HL-60 (cell line): ENCODE data around the gene RNASEH2C.
"Not testable (repeated sequence)": the region's sequence is repeated elsewhere in the genome, so short reads cannot be mapped to it uniquely, and the experiment has no call there.

ENCODE experiments used
- CTCF ChIP-seq: IDR thresholded peaks from one replicate; pipeline ENCODE4 v1.5.1; 2011; ENCODE audit warnings: low read length, control low read depth, inconsistent platforms; ENCODE audit not compliant: insufficient read depth
- GABPA ChIP-seq: IDR thresholded peaks from 2 replicates; pipeline ENCODE4 v1.6.1; 2012; ENCODE audit warnings: low read depth
- POLR2AphosphoS5 ChIP-seq: IDR thresholded peaks from 2 replicates; pipeline ENCODE4 v1.6.1; 2012; ENCODE audit warnings: low read depth
- REST ChIP-seq: IDR thresholded peaks from 2 replicates; pipeline ENCODE4 v1.6.1; 2012; ENCODE audit warnings: low read depth; ENCODE audit not compliant: insufficient replicate concordance
- SPI1 ChIP-seq: IDR thresholded peaks from 2 replicates; pipeline ENCODE4 v1.6.1; 2012; ENCODE audit warnings: low read depth, mild to moderate bottlenecking, borderline replicate concordance

- TF ChIP-seq GABPA, CTCF, POLR2AphosphoS5, REST, SPI1: not testable (repeated sequence)
Measured at GRCh38 chr11:65691847-65692246, 28.8 kb downstream of the RNASEH2C start.
